ENCODE data around the gene SLC25A26.

The SLC25A26 gene

DNA sequence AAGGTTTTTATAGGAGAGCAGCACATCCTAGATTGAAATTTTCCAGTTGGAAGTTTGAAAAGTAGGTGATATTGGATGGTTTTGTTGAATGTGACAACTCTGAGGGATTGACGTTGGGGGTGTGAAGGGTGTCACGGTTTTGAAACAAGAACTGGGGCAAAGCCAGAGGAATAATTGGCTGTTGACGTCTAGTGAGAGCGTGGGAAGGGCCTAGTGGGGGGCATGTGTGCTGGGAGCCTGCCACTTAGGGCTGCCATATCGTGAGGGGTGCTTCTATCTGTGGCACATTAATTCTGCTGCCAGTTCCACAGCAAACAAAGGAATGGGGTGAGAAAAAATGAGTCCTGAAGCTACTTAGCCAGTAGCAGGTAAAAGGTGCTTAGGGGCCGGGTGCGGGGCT is 150.6 kb downstream of the SLC25A26 start:
- no peak overlapping the region for H3K27ac Mint-ChIP-seq
- no peaks in the 10 kb centered on the region for H3K9me3 Mint-ChIP-seq
- H3K36me3 Mint-ChIP-seq (ENCODE audit: low read depth), result peaks cover 72% of the 10 kb centered on the region

DNA sequence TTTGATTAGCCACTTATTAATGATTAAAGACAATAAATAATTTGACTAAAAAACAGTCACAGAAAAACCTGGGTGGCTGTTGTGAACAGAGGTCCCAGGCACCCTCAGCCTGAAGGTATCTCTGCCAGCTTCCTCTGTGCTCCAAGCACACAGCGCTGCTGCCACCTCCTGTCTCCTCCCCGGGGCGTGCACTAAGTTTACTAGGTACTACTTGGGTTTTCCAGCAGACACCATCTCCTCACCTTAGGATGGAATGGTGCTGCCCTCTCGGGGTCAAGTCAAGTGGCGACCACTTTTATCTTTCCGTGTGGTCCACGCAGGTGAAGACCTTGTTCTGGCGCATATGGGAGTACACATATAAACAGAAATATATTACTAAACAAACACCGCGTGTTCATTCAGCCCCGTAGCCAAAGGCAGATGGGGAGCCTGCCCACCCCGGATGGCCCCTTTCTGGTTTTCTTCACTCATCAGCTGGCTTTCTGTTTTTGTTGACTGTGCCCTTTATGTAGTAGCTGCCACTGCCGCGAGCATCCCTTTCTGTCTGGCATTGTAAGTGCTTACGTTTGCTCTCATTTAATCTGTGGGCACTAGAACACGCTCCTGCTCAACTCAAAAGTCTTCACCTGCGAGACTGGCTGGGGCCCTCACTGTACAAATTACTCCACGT is 152.0 kb downstream of the SLC25A26 start:
- Mint-ChIP-seq H3K27me3 (no peaks in the 10 kb centered on the region), H3K27ac (peak overlapping the region; percentile 65), H3K4me1 (ENCODE audit: low read depth) (peaks cover 3% of the 10 kb centered on the region), H3K9me3 (no peaks in the 10 kb centered on the region), H3K4me3 (no peak overlapping the region), H3K36me3 (ENCODE audit: low read depth) (peaks cover 86% of the 10 kb centered on the region)
- no peak for DNase-seq

More for the DNA sequence above, 150.6 kb downstream of the SLC25A26 start:
- Mint-ChIP-seq H3K4me3 (no peak overlapping the region), H3K4me1 (ENCODE audit: low read depth) (no peaks in the 10 kb centered on the region), H3K27me3 (no peaks in the 10 kb centered on the region)
- DNase-seq, result no peak

DNA sequence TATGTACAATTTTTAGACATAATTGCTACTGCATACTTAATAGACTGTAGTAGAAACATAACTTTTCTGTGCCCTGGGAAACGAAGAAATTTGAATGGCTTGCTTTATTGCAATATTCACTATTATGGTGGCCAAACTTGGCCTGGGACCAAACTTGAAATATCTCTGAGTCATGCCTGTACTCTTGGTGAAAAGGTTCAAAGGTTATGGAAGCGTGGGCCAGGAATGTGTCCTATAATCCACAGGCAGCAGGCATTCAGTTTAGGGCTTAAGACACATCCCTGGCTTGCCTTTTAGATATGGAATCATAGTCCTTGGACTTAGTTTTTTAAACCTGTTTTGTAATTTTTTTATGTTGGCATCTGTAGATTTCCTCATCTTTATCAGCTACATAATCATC is 155.8 kb downstream of the SLC25A26 start:
- no peaks in the 10 kb centered on the region for H3K9me3 Mint-ChIP-seq
- peaks cover 93% of the 10 kb centered on the region for H3K36me3 Mint-ChIP-seq (ENCODE audit: low read depth)
- no peak overlapping the region for H3K27ac Mint-ChIP-seq
- no peak overlapping the region for H3K4me3 Mint-ChIP-seq
- DNase-seq, result no peak
- H3K27me3 Mint-ChIP-seq, result no peaks in the 10 kb centered on the region
- H3K4me1 Mint-ChIP-seq (ENCODE audit: low read depth), result peaks cover 11% of the 10 kb centered on the region

DNA sequence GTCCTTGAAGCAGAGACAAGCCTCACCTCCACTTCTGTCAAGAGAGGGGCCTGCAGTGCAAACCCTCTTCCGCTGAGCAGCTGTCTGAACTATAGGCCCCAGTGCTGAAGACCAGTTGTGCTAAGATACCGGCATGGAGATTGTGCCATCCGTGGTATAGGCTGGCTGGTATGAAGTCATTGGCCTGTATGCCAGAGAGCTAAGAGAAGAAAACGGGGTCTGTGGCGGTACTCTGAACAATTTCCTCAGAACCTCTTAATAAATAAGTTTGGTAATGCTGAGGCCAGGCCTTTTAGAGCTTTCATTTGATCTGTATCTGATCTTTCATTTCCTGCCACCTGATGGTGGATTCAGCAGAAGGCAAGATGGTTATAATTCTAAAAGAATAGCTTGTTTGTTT is 157.0 kb downstream of the SLC25A26 start:
- no peak overlapping the region for H3K4me3 Mint-ChIP-seq
- H3K27ac Mint-ChIP-seq, result peak overlapping the region; percentile 89
- H3K4me1 Mint-ChIP-seq (ENCODE audit: low read depth), result peaks cover 11% of the 10 kb centered on the region
- no peak for DNase-seq
- H3K27me3 Mint-ChIP-seq, result no peaks in the 10 kb centered on the region
- no peaks in the 10 kb centered on the region for H3K9me3 Mint-ChIP-seq
- H3K36me3 Mint-ChIP-seq (ENCODE audit: low read depth), result peaks cover 95% of the 10 kb centered on the region

DNA sequence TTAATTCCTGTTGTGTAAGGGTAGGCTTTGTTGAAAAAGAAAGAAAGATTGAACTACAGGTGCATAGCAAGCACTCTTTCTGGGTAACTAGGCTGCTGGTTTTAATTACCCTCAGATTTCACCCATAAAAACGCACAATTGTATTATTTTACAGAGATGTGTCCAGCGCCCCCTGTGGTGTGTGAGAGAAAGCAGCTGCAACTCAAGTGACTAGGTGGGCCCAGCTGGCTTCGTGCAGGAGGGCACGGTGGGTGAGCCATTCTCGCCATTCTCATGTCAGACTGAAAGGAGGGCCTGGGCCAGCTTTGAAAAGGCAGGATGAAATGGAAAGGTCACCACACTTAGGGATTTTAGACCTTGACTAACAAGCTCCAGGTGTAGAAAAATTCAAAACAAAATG is 157.5 kb downstream of the SLC25A26 start:
- Mint-ChIP-seq H3K4me3 (no peak overlapping the region), H3K4me1 (ENCODE audit: low read depth) (peaks cover 11% of the 10 kb centered on the region), H3K27ac (peak overlapping the region; percentile 89), H3K9me3 (no peaks in the 10 kb centered on the region), H3K36me3 (ENCODE audit: low read depth) (peaks cover 95% of the 10 kb centered on the region), H3K27me3 (no peaks in the 10 kb centered on the region)
- DNase-seq, result no peak

DNA sequence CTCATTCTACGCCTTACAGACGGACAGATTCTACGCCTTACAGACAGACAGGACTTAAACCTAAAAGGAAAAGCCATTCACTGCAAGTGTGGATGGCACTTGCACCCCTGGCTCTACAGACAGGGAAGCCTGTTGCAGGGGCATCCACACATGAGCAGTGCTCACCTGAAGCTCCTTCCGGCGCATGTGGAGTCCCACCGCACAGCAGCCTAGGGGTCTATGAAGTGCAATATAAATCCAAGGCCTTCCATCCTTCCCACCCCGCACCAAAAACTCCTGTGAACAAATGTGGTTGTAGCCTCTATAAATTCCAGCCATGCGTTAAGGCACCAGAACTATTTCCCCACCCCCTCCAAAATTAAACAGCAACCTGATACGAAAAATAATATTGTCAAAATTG is 158.8 kb downstream of the SLC25A26 start:
- Mint-ChIP-seq H3K4me3 (no peak overlapping the region), H3K9me3 (no peaks in the 10 kb centered on the region), H3K27ac (no peak overlapping the region), H3K36me3 (ENCODE audit: low read depth) (peaks cover 96% of the 10 kb centered on the region), H3K4me1 (ENCODE audit: low read depth) (peaks cover 11% of the 10 kb centered on the region), H3K27me3 (no peaks in the 10 kb centered on the region)
- DNase-seq, result no peak

DNA sequence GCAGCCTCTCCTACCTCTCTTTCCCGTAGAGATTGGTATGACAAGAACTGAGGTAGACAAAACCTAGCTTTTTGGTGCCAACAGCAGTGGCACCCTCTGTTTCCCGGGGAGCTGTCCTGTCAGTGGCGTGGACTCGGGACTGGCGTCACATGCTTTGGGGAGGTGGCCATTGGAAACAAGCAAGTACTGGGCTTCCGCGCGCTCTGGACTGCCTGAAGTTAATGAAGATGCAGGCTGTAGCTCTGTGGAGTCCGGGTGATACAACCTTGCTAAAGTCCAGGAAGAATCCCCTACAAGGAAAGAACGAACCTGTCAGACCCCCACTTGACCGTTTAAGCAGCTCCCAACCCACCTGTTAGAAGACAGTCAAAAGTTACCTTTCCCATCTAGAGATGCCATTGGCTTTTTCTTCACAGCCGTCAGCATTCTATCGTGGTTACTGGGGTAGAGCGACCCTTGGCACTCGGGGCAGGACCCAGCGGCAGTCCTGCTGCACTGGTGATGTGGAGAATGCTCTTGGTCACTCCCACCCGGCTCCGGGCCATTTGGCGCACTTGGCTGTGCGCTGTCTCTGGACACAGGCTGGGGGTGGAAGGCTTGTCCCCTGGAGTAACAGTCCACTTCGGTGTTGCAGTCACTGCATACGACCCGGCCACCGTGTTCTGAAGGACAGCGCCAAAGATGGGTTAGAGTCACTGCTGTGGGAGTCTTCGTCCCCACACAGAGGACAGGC is 159.6 kb downstream of the SLC25A26 start:
- peaks cover 100% of the 10 kb centered on the region for H3K36me3 Mint-ChIP-seq (ENCODE audit: low read depth)
- H3K4me3 Mint-ChIP-seq, result no peak overlapping the region
- DNase-seq, result no peak
- no peaks in the 10 kb centered on the region for H3K27me3 Mint-ChIP-seq
- H3K27ac Mint-ChIP-seq, result peak overlapping the region; percentile 50
- H3K4me1 Mint-ChIP-seq (ENCODE audit: low read depth), result peaks cover 11% of the 10 kb centered on the region
- H3K9me3 Mint-ChIP-seq, result no peaks in the 10 kb centered on the region

DNA sequence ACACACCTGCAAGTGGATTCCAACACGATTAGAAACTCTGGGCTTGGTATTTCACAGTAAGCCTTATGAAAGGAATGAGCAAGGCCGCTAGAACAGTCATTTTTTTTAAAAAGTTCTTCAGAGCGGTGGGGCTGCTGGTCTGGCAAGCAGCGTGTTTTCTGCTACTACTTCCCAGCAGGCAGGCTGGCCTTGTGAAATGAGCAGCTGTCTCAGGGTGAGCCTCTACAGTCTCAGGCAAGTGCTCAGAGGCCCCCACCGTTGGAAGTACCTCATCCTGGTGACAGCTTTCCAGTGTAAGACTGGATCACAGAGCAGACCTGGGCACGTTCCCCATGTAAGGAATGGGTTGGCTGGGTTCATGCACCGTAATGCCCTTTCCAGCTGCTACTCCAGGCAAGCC is 160.8 kb downstream of the SLC25A26 start:
- Mint-ChIP-seq H3K27me3 (no peaks in the 10 kb centered on the region), H3K4me1 (ENCODE audit: low read depth) (peaks cover 14% of the 10 kb centered on the region), H3K9me3 (no peaks in the 10 kb centered on the region), H3K4me3 (no peak overlapping the region), H3K27ac (peak overlapping the region; percentile 58), H3K36me3 (ENCODE audit: low read depth) (peaks cover 100% of the 10 kb centered on the region)
- DNase-seq, result no peak

DNA sequence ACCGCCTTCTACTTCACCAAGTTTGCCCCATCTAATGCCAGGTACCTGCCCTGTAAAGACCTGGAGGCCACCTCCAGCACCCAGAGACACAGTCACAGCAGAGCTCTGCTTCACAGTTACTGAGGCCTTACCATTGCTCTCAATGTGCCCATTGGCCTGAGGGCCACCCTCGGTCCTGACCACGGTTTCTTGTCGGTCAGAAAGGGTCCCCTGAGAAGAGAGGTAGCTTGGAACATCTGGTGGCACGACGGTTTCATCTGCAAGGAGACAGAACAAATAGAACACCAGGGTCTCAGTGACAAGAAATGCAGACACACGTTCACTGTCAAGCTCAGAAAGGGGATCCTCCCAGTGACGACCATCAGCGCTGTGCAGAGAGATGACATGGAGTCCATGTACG is 161.3 kb downstream of the SLC25A26 start:
- DNase-seq, result no peak
- peaks cover 100% of the 10 kb centered on the region for H3K36me3 Mint-ChIP-seq (ENCODE audit: low read depth)
- H3K9me3 Mint-ChIP-seq, result no peaks in the 10 kb centered on the region
- H3K27ac Mint-ChIP-seq, result peak overlapping the region; percentile 58
- no peak overlapping the region for H3K4me3 Mint-ChIP-seq
- peaks cover 18% of the 10 kb centered on the region for H3K4me1 Mint-ChIP-seq (ENCODE audit: low read depth)
- H3K27me3 Mint-ChIP-seq, result no peaks in the 10 kb centered on the region

DNA sequence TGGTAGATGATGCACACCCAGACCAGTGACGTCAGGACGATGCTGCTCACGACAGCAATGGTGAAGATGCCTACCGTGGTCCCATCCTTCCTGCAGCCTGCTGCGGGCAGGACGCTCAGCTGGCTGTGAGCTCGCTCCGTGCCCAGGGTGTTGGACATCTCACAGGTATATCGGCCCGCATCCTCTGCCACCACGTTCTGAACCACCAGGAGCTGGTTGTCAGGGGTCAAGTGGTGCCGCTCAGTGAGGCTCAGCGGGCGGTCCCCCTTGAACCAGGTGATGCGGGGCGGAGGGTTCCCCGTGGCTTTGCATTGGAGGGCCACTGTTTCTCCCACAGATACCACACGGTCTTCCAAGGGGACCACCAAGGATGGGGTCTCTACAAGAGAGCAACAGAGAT is 162.2 kb downstream of the SLC25A26 start:
- Mint-ChIP-seq H3K27ac (peak overlapping the region; percentile 24), H3K4me3 (no peak overlapping the region), H3K27me3 (no peaks in the 10 kb centered on the region), H3K9me3 (no peaks in the 10 kb centered on the region), H3K36me3 (ENCODE audit: low read depth) (peaks cover 96% of the 10 kb centered on the region), H3K4me1 (ENCODE audit: low read depth) (peaks cover 17% of the 10 kb centered on the region)
- DNase-seq, result no peak

DNA sequence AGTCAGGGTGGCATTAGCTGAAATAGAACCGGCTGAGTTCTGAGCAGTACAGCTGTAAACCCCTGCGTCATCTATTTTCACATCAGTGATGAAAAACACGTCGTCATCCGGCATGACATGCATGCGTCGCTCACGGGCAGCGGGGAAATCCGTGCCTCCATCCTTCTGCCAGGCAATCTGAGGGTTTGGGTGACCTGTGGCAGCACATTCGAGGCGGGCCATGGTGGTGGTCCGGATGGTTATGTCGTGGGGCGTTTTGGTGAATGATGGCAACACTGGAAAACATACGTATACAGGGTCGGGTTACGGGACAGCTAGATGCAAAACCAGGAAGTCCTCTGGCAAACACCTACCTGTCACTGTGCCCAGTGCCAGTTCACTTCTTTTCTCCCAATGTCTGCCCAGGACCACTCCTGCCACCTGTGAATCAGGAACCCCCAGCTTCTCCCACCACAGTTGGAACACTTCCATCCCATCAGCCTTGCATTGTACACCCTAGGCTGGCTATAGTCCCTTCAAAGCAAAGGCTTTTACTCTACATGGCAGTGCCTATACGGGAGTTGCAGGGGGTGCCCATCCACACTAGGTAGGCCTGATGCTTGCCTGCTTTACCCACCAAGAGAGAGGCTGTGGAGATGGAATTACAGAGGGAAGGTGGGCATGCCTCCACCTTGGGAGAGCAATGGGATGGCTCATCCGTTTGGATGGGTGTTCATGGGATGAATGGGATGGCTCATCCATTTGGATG is 163.4 kb downstream of the SLC25A26 start:
- H3K27me3 Mint-ChIP-seq, result no peaks in the 10 kb centered on the region
- H3K9me3 Mint-ChIP-seq, result no peaks in the 10 kb centered on the region
- H3K4me3 Mint-ChIP-seq, result no peak overlapping the region
- H3K27ac Mint-ChIP-seq, result peak overlapping the region; percentile 57
- no peak for DNase-seq
- peaks cover 96% of the 10 kb centered on the region for H3K36me3 Mint-ChIP-seq (ENCODE audit: low read depth)
- H3K4me1 Mint-ChIP-seq (ENCODE audit: low read depth), result peaks cover 17% of the 10 kb centered on the region

DNA sequence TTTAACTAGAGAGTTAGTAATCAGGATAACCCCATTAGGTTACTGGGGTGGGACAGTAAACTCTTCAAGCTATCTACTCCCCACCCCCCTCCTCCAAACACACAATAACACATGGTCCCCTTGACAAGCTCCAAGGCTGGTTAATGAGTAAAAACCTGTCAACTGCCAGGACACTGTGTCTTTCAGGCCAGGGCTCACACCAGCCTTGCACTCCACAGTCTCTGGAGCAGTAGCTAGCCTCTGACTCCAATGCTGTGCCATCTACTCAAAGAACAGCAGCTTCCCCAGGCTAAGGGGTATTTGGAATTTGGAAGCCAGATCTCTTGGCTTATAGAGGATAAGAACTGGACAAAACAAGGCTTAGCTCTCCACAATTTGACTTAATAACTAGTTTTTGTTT is 164.3 kb downstream of the SLC25A26 start:
- Mint-ChIP-seq H3K27ac (no peak overlapping the region), H3K36me3 (ENCODE audit: low read depth) (peaks cover 96% of the 10 kb centered on the region), H3K27me3 (no peaks in the 10 kb centered on the region), H3K4me1 (ENCODE audit: low read depth) (peaks cover 26% of the 10 kb centered on the region), H3K4me3 (no peak overlapping the region), H3K9me3 (no peaks in the 10 kb centered on the region)
- no peak for DNase-seq

DNA sequence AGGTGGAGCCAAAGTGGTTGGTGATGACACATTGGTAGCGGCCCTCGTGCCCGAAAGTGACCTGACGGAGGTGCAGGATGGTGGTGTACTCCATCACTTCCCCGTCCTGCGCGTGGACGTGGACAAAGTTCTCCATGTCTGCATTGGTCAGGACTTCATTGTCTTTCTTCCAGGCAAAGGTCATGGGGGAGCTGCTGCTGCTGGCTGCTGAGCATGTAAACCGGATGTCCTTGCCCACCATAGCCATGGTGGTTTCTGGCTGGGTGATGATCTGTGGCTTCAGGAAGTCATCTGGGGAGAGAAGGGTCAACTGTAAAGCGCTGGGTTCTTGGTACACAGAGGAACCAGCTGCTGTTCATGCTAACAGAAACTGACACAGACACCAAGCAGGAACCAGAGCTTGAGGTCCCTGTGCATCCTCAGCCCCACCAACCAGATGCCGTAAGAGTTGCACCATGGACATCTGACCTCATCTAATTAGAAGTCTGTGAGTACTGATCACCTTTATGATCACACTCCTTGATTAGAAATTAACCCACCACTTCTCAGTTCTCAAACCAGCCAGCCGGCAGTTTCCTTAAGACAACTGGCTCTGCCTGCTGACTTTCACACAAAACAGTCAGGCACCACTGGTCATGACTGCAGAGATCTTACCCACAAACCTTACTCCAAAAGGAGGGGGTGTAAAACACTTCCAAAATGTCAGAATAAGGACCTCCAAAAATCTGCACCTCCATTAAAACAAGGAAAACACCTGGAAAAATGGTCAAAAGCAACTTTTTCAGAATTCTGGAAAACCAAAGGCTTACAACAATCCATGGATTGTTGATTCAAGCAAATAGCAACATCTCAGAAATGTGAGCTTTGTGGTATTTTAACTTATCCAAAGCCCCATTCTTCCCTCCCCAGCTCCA is 165.5 kb downstream of the SLC25A26 start:
- DNase-seq, result no peak
- no peaks in the 10 kb centered on the region for H3K27me3 Mint-ChIP-seq
- no peaks in the 10 kb centered on the region for H3K9me3 Mint-ChIP-seq
- H3K36me3 Mint-ChIP-seq (ENCODE audit: low read depth), result peaks cover 96% of the 10 kb centered on the region
- H3K27ac Mint-ChIP-seq, result peak overlapping the region; percentile 27
- H3K4me1 Mint-ChIP-seq (ENCODE audit: low read depth), result peaks cover 35% of the 10 kb centered on the region
- H3K4me3 Mint-ChIP-seq, result no peak overlapping the region

Measured in activated T-cell treated with anti-CD3 and anti-CD28 coated beads, Interleukin-2, amount 50 U/mL, for 24 hours (primary cell).